ENCODE measurements around the gene DDA1. TPM values are rescaled to one million over a fixed set of nuclear protein-coding genes. Genes with fewer than 3 reads are reported as not detected.
"Not testable (repeated sequence)": the region's sequence is repeated elsewhere in the genome, so short reads cannot be mapped to it uniquely, and the experiment has no call there.

Gene DDA1
- total RNA-seq, 1 donor from 2014 or later = 123 TPM

DNA sequence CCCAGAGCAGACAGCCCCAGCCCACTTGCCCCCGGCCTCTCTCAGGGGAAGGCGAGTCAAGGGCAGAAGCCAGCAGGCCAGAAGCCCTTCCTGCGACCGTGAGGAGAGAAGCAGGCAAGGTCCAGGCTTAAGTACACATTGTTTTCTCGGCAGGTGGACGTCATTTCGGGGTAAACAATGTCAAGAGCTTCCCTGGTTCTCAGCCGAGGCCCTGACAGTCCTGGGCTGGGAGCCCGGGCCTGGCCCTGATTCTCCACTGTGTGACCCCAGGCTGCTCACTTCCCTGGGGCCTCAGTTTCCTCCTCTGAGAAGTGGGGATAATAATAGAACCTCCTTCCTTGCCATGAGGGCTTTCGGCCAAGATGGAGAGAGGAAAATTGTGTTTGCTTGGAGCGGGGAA is 48.4 kb downstream of the DDA1 start:
- no peak overlapping the region for H3K4me3 Mint-ChIP-seq (ENCODE audit: unreplicated experiment)
- peaks cover 5% of the 10 kb centered on the region for H3K9me3 Mint-ChIP-seq (ENCODE audit: unreplicated experiment)
- FAIRE-seq (no peak), DNase-seq (ENCODE audit: low read depth) (no peak)
- Histone ChIP-seq H4K20me1 (ENCODE audit: insufficient read depth, low read length) (no peaks in the 10 kb centered on the region), H3K9ac (ENCODE audit: low read length) (no peak overlapping the region), H3K36me3 (ENCODE audit: insufficient read depth, low read length) (no peaks in the 10 kb centered on the region), H3K27ac (ENCODE audit: low read depth, low read length) (no peak overlapping the region), H3K4me3 (ENCODE audit: insufficient read depth, low read depth, low read length) (no peak overlapping the region), H3K9me3 (ENCODE audit: insufficient read depth, low read depth, low read length) (no peaks in the 10 kb centered on the region), H3K4me1 (ENCODE audit: insufficient read depth, low read length) (peaks cover 8% of the 10 kb centered on the region), H3K4me2 (ENCODE audit: low read length) (no peak overlapping the region), H3K27me3 (ENCODE audit: insufficient read depth, low read length) (no peaks in the 10 kb centered on the region), H3K79me2 (ENCODE audit: insufficient read depth, low read length) (no peaks in the 10 kb centered on the region), H2AFZ (ENCODE audit: low read depth, low read length) (no peak overlapping the region)
- peaks cover 3% of the 10 kb centered on the region for H3K36me3 Mint-ChIP-seq (ENCODE audit: low read depth, unreplicated experiment)
- peaks cover 30% of the 10 kb centered on the region for H3K27me3 Mint-ChIP-seq (ENCODE audit: low read depth, unreplicated experiment)
- TF ChIP-seq, protein P1, sequence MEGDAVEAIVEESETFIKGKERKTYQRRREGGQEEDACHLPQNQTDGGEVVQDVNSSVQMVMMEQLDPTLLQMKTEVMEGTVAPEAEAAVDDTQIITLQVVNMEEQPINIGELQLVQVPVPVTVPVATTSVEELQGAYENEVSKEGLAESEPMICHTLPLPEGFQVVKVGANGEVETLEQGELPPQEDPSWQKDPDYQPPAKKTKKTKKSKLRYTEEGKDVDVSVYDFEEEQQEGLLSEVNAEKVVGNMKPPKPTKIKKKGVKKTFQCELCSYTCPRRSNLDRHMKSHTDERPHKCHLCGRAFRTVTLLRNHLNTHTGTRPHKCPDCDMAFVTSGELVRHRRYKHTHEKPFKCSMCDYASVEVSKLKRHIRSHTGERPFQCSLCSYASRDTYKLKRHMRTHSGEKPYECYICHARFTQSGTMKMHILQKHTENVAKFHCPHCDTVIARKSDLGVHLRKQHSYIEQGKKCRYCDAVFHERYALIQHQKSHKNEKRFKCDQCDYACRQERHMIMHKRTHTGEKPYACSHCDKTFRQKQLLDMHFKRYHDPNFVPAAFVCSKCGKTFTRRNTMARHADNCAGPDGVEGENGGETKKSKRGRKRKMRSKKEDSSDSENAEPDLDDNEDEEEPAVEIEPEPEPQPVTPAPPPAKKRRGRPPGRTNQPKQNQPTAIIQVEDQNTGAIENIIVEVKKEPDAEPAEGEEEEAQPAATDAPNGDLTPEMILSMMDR (IDR thresholded peaks at IDR 0.05; ENCODE audit: insufficient read depth, low read depth, low read length) = no peak
- TF ChIP-seq EZH2 (IDR thresholded peaks at IDR 0.05; ENCODE audit: insufficient read depth, low read length) = no peak
- no peaks in the 10 kb centered on the region for H3K4me1 Mint-ChIP-seq (ENCODE audit: low read depth, unreplicated experiment)
- no peak overlapping the region for H3K27ac Mint-ChIP-seq (ENCODE audit: unreplicated experiment)

DNA sequence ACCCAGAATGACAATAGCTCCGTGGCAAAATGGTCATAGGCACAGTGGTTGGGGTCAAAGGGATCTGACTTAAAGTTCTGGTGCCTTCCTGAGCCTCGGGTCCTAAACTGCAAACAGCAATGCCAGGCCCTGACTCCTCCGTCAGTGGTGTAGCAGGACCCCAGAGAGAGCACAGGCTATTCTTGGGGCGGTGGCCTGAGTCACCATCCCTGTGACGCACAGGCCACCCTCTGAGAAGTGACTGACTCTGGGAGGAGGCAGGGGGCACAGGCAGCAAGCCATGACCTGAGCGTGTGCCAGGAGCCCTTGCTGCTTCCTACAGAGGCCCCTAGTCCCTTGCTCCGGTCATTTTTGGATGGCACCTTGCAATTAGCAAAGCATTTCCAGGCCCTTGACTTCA is 49.0 kb downstream of the DDA1 start:
- Histone ChIP-seq H3K27ac (ENCODE audit: low read depth, low read length) (no peak overlapping the region), H3K4me1 (ENCODE audit: insufficient read depth, low read length) (peaks cover 8% of the 10 kb centered on the region), H3K4me3 (ENCODE audit: insufficient read depth, low read depth, low read length) (no peak overlapping the region), H4K20me1 (ENCODE audit: insufficient read depth, low read length) (no peaks in the 10 kb centered on the region), H3K27me3 (ENCODE audit: insufficient read depth, low read length) (no peaks in the 10 kb centered on the region), H3K4me2 (ENCODE audit: low read length) (peak overlapping the region; percentile 6), H2AFZ (ENCODE audit: low read depth, low read length) (peak overlapping the region; percentile 23), H3K9ac (ENCODE audit: low read length) (no peak overlapping the region), H3K79me2 (ENCODE audit: insufficient read depth, low read length) (no peaks in the 10 kb centered on the region), H3K9me3 (ENCODE audit: insufficient read depth, low read depth, low read length) (no peaks in the 10 kb centered on the region), H3K36me3 (ENCODE audit: insufficient read depth, low read length) (no peaks in the 10 kb centered on the region)
- Mint-ChIP-seq H3K36me3 (ENCODE audit: low read depth, unreplicated experiment) (peaks cover 3% of the 10 kb centered on the region), H3K4me1 (ENCODE audit: low read depth, unreplicated experiment) (no peaks in the 10 kb centered on the region), H3K4me3 (ENCODE audit: unreplicated experiment) (no peak overlapping the region), H3K9me3 (ENCODE audit: unreplicated experiment) (peaks cover 4% of the 10 kb centered on the region), H3K27me3 (ENCODE audit: low read depth, unreplicated experiment) (peaks cover 26% of the 10 kb centered on the region), H3K27ac (ENCODE audit: unreplicated experiment) (no peak overlapping the region)
- DNase-seq (ENCODE audit: low read depth) = no peak
- TF ChIP-seq, protein P1 (IDR thresholded peaks at IDR 0.05; ENCODE audit: insufficient read depth, low read depth, low read length) = no peak
- TF ChIP-seq EZH2 (IDR thresholded peaks at IDR 0.05; ENCODE audit: insufficient read depth, low read length) = no peak
- FAIRE-seq = no peak

DNA sequence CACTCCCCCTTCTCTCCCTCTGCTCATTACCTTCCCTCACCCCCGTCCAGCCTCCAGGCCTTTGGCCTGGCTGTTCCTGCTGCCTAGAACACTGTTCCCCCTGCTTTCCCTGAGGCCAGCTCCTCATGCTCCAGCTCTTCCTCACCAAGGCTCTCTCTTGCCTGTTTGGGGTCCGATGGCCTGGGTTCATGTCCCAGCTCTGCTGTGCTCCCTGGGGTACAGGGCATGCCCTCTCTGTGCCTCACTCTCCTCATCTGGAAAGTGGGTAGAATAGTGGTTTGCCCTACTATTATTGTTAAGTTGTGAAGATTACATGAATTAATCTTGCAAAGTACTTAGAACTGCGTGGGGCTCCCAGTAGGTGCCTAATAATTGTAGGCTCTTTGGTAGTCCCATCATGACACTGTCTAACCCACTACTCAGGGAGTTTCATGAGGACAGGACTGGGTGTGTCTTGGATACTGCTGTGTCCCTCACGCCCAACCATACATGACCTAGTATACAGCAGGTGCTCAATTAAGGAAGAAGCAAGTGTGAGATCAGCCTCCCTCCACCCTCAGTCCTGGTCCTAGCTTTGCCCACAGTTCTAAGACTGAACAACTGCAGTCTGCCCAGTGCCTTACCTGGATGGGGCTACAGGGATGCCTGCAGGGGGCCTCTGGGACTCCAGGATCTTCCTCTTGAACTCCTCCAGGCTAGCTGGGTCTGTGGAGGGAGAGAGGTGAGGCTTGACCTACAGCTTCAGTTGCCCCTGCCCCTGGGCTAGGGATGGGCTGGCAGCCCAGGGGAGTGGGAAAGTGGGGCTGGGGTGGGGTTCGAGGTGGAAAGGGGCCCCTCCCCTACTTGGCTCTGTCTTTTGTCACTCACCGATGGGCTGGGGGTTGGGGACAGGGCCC is 50.8 kb downstream of the DDA1 start:
- no peak overlapping the region for H3K27ac Mint-ChIP-seq (ENCODE audit: unreplicated experiment)
- Histone ChIP-seq H3K36me3 (ENCODE audit: insufficient read depth, low read length) (no peaks in the 10 kb centered on the region), H3K9me3 (ENCODE audit: insufficient read depth, low read depth, low read length) (no peaks in the 10 kb centered on the region), H2AFZ (ENCODE audit: low read depth, low read length) (no peak overlapping the region), H3K27me3 (ENCODE audit: insufficient read depth, low read length) (no peaks in the 10 kb centered on the region), H3K79me2 (ENCODE audit: insufficient read depth, low read length) (no peaks in the 10 kb centered on the region), H3K4me1 (ENCODE audit: insufficient read depth, low read length) (peaks cover 8% of the 10 kb centered on the region), H3K9ac (ENCODE audit: low read length) (no peak overlapping the region), H3K4me3 (ENCODE audit: insufficient read depth, low read depth, low read length) (no peak overlapping the region), H3K4me2 (ENCODE audit: low read length) (no peak overlapping the region), H4K20me1 (ENCODE audit: insufficient read depth, low read length) (no peaks in the 10 kb centered on the region), H3K27ac (ENCODE audit: low read depth, low read length) (no peak overlapping the region)
- H3K9me3 Mint-ChIP-seq (ENCODE audit: unreplicated experiment) = peaks cover 2% of the 10 kb centered on the region
- DNase-seq (ENCODE audit: low read depth) (no peak), FAIRE-seq (no peak)
- peaks cover 8% of the 10 kb centered on the region for H3K36me3 Mint-ChIP-seq (ENCODE audit: low read depth, unreplicated experiment)
- H3K4me3 Mint-ChIP-seq (ENCODE audit: unreplicated experiment) = no peak overlapping the region
- H3K4me1 Mint-ChIP-seq (ENCODE audit: low read depth, unreplicated experiment) = no peaks in the 10 kb centered on the region
- TF ChIP-seq, protein P1 (IDR thresholded peaks at IDR 0.05; ENCODE audit: insufficient read depth, low read depth, low read length) = no peak
- TF ChIP-seq EZH2 (IDR thresholded peaks at IDR 0.05; ENCODE audit: insufficient read depth, low read length) = no peak
- H3K27me3 Mint-ChIP-seq (ENCODE audit: low read depth, unreplicated experiment) = peaks cover 29% of the 10 kb centered on the region

DNA sequence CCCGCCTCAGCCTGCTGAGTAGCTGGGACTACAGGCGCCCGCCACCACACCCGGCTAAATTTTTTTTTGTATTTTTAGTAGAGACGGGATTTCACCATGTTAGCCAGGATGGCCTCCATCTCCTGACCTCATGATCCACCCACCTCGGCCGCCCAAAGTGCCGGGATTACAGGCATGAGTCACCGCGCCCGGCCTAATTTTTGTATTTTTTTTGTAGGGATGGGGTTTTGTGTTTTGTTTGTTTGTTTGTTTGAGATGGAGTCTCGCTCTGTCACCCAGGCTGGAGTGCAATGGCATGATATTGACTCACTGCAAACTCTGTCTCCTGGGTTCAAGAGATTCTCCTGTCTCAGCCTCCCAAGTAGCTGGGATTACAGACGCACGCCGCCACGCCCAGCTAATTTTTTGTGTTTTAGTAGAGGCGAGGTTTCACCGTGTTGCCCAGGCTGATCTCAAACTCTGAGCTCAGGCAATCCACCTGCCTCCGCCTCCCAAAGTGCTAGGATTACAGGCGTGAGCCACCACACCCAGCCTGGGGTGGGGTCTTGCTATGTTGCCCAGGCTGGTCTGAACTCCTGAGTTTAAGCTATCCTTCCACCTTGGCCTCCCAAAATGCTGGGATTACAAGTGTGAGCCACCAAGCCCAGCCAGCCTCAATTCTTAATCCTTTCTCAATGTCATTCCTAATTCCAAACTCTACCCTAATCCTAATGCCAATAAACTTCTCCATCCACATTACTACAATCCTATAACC is 54.7 kb downstream of the DDA1 start:
- H3K9me3 Mint-ChIP-seq (ENCODE audit: unreplicated experiment); H3K4me1 Mint-ChIP-seq (ENCODE audit: low read depth, unreplicated experiment); H3K9me3 ChIP-seq (ENCODE audit: insufficient read depth, low read depth, low read length); H3K27ac Mint-ChIP-seq (ENCODE audit: unreplicated experiment); H3K79me2 ChIP-seq (ENCODE audit: insufficient read depth, low read length); H4K20me1 ChIP-seq (ENCODE audit: insufficient read depth, low read length); H3K4me2 ChIP-seq (ENCODE audit: low read length); DNase-seq (ENCODE audit: low read depth); H3K4me3 ChIP-seq (ENCODE audit: insufficient read depth, low read depth, low read length); H3K4me3 Mint-ChIP-seq (ENCODE audit: unreplicated experiment); FAIRE-seq; H3K27ac ChIP-seq (ENCODE audit: low read depth, low read length); H3K36me3 ChIP-seq (ENCODE audit: insufficient read depth, low read length); H2AFZ ChIP-seq (ENCODE audit: low read depth, low read length); H3K9ac ChIP-seq (ENCODE audit: low read length); H3K27me3 ChIP-seq (ENCODE audit: insufficient read depth, low read length); H3K4me1 ChIP-seq (ENCODE audit: insufficient read depth, low read length): not testable (repeated sequence)
- Mint-ChIP-seq H3K27me3 (ENCODE audit: low read depth, unreplicated experiment) (peaks cover 38% of the 10 kb centered on the region), H3K36me3 (ENCODE audit: low read depth, unreplicated experiment) (peaks cover 10% of the 10 kb centered on the region)
